Measurements from ENCODE around the gene SLC12A5.

GRCh38 chr20:46036370-46036769 lies 7.4 kb downstream of the SLC12A5 start:
- TF ChIP-seq EZH2 (IDR thresholded peaks at IDR 0.05), result no peak
- no peak for TF ChIP-seq EZH2phosphoT487 (IDR thresholded peaks at IDR 0.05)

All from neural progenitor cell (in vitro differentiated cells).